Pancreas (tissue), 10 donors: ENCODE results near the gene F7. TPM values are rescaled to one million over a fixed set of nuclear protein-coding genes. Genes with fewer than 3 reads are reported as not detected.
"Not testable (repeated sequence)": the region's sequence is repeated elsewhere in the genome, so short reads cannot be mapped to it uniquely, and the experiment has no call there.

Experiments used
- ATAC-seq, 4 donors: fragments of 200-7000 bp; cut with Tn5 transposase; one replicate each; pipeline versions ENCODE4 v1.8.0 to v1.9.1; 2020; ENCODE audit warnings: mild to moderate bottlenecking in 4 of 4, moderate library complexity in 4 of 4
- DNase-seq, 6 donors: peaks; one replicate each; pipeline ENCODE4 v3.0.0-alpha.2; 2020
- FAIRE-seq: peaks from 2 replicates; lab custom pipeline; 2012; peaks lifted over from hg19 to GRCh38; lab: Jason Lieb, UNC
- H3K27ac ChIP-seq, 4 donors: fragments of 200-600 bp; sonication (generic); 1 replicate in 3 of 4; 2 replicates in 1 of 4; pipeline versions ENCODE4 v1.5.0 to v1.8.0; 2020
- H3K27me3 ChIP-seq, 4 donors: fragments of 200-600 bp; one replicate each; pipeline ENCODE4 v1.8.0; 2021
- H3K36me3 ChIP-seq, 3 donors: fragments of 200-600 bp; sonication (generic) in 1 of 3; one replicate each; pipeline versions ENCODE4 v1.5.0 to v1.8.0; 2020 to 2021
- H3K4me1 ChIP-seq, 3 donors: fragments of 200-600 bp; one replicate each; pipeline ENCODE4 v1.8.0; 2021
- H3K4me3 ChIP-seq, 4 donors: fragments of 200-600 bp; sonication (generic) in 2 of 4; one replicate each; pipeline versions ENCODE4 v1.5.0 to v1.8.0; 2020 to 2021
- H3K9me3 ChIP-seq, 4 donors: fragments of 200-600 bp; one replicate each; pipeline ENCODE4 v1.8.0; 2021
- WGBS, 2 donors: extraction: QIAGEN DNeasy Blood & Tissue Kit; methylation state at CpG; one replicate each; pipeline ENCODE4 v1.1.7; 2013; 5-methylcytosine and 5-hydroxymethylcytosine counted together
- intact Hi-C, 3 donors: fragments of 100-400 bp; cut with DNase I; formaldehyde crosslinking; loops; one replicate each; pipeline versions ENCODE4 v1.11.1 to v1.14.2; 2022
- polyA plus RNA-seq, 2 donors: library from polyadenylated mRNA; stranded (reverse); fragments of 200-250 nt; gene quantifications; one replicate each; pipeline ENCODE4 v1.2.3, GENCODE V29; 2013
- total RNA-seq, 6 donors: library from RNA; stranded (reverse); fragmentation: NEBNext Ultra II Directional in 4 of 6; extraction: Animal tissue kit (Norgen Biotek cat#: 25700) in 4 of 6; gene quantifications; one replicate each; pipeline versions ENCODE4 v1.2.1 to v1.2.4, GENCODE V29; 2021 to 2023
- TF ChIP-seq, protein P1 (sequence below), 4 donors: fragments of 200-600 bp; sonication (generic) in 3 of 4; IDR thresholded peaks; one replicate each; pipeline versions ENCODE4 v1.5.0 to v1.8.0; 2021; ENCODE audit warnings: antibody characterized with exemption in 4 of 4
- donor health status: healthy with polysubstance abuse.
- donor health status: DM: no; HTN: no; CAD: no; lungs with moderate emphysema.
- donor health status: DM: no; HTN: no; CAD: no.
- donor health status: control.
- donor health status: control.
- donor health status: Bipolar disorder and iron deficiency.
- donor health status: DM: yes; HTN: yes; CAD: no.
- donor health status: DM: no; HTN: no; CAD: no.
- donor health status: DM: no; HTN: no; CAD: no.
- donor health status: DM: yes; HTN: yes; CAD: no.

Gene F7
- total and polyA plus RNA-seq, 8 donors: 0.13 to 0.96 (median 0.23) TPM; not detected in 2

DNA sequence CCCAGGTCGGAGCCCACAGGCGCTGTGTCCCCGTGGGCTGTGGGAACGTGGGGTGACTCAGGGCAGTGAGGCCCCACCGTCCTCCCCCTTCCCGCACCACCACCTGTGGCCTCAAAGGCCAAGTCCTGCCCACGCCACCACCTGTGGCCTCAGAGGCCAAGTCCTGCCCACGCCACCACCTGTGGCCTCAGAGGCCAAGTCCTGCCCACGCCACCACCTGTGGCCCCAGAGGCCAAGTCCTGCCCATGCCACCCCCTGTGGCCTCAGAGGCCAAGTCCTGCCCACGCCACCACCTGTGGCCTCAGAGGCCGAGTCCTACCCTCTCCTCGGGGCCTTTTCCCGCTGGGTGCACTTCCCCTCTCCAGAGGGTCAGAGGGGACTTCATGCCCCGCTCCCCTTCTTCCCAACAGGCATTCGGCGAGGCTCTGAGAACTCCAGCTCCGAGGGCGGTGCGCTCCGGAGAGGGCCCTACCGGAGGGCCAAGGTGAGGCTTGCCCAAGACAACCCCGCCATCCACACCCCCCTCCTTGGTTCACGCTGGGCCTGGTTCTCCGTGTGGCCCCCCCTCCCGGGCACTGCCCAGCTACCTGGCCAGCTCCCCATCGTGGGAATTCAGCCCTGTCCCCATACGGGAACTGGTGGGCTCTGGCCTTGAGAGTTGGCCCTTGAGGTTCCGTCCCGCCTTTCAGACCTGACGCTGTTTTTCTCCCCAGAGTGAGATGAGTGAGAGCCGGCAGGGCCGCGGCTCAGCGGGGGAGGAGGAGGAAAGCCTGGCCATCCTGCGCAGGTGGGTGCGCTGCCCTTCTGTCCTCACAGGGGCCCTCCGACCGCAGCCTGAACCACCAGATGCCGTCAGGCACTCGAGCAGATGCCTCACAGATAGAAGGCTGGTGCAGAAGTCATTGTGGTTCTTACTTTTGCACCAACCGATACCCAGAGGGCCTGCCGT, 27.4 kb upstream of the F7 start:
- Histone ChIP-seq H3K27me3 (no peaks in the 10 kb centered on the region), H3K36me3 (peaks cover 0 to 29% (median 8%) of the 10 kb centered on the region in 3 donors), H3K27ac (no peak overlapping the region), H3K9me3 (no peaks in the 10 kb centered on the region), H3K4me1 (no peaks in the 10 kb centered on the region), H3K4me3 (no peak overlapping the region)
- 94 to 95% methylated on average over 42 of the region's 42 CpGs for WGBS, 2 donors
- DNase-seq: peak in 3 of 6 donors; percentile 18 to 53 (median 50)
- TF ChIP-seq, protein P1, sequence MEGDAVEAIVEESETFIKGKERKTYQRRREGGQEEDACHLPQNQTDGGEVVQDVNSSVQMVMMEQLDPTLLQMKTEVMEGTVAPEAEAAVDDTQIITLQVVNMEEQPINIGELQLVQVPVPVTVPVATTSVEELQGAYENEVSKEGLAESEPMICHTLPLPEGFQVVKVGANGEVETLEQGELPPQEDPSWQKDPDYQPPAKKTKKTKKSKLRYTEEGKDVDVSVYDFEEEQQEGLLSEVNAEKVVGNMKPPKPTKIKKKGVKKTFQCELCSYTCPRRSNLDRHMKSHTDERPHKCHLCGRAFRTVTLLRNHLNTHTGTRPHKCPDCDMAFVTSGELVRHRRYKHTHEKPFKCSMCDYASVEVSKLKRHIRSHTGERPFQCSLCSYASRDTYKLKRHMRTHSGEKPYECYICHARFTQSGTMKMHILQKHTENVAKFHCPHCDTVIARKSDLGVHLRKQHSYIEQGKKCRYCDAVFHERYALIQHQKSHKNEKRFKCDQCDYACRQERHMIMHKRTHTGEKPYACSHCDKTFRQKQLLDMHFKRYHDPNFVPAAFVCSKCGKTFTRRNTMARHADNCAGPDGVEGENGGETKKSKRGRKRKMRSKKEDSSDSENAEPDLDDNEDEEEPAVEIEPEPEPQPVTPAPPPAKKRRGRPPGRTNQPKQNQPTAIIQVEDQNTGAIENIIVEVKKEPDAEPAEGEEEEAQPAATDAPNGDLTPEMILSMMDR (IDR thresholded peaks at IDR 0.05): no peak
- ATAC-seq: no peak
- intact Hi-C loops: no loop called here
- no peak for FAIRE-seq

DNA sequence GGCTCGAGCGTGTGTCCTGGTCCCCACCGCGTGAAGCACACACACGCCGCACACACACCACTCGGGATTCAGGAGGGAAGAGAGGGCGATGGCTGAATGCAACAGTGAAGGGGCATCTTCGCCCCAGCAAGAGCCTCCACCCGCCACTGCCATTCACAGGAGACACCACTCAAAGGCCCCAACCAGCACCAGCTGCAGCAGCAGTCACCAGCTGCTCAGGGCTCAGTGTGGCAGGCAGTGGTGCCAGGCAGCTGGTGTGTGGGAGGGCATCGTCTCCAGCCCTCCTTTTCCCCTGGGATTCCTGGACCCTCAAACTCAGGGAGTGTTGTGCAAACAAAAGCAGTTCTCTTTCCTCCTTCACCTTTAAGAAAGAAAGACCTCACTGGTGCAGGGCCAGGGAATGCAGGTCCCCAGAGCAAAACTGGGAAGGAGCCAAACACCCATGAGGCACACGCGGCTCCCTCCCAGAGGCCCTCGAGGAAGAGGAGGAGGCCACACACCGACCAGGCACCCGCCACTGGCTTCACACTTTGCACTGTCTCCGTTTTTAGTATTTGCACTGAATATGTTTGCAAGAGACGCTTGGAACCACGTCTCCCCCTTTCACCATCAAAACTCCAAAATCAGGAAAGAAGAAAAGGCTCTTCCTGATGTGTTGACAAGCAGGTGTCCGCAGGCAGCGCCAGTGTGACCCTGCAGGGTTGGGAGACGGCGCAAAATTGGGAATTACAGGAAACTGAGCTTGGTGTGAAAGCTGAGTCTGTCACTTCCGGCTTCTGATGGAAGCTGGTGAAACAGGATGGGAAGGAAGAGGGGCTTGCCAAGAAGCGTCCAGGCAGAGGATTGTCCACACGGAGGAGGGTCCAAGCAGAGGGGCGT, 26.4 kb upstream of the F7 start:
- no peak overlapping the region for H3K27ac ChIP-seq
- TF ChIP-seq, protein P1 (IDR thresholded peaks at IDR 0.05): no peak
- H3K4me1 ChIP-seq: no peaks in the 10 kb centered on the region
- 81 to 84% methylated on average over 27 of the region's 27 CpGs for WGBS, 2 donors
- H3K27me3 ChIP-seq: no peaks in the 10 kb centered on the region
- DNase-seq (peak in 2 of 6 donors; percentile 9 to 45), ATAC-seq (no peak), FAIRE-seq (no peak)
- intact Hi-C loops: no loop called here
- H3K36me3 ChIP-seq: peaks cover 0 to 29% (median 8%) of the 10 kb centered on the region in 3 donors
- no peaks in the 10 kb centered on the region for H3K9me3 ChIP-seq
- H3K4me3 ChIP-seq: no peak overlapping the region

DNA sequence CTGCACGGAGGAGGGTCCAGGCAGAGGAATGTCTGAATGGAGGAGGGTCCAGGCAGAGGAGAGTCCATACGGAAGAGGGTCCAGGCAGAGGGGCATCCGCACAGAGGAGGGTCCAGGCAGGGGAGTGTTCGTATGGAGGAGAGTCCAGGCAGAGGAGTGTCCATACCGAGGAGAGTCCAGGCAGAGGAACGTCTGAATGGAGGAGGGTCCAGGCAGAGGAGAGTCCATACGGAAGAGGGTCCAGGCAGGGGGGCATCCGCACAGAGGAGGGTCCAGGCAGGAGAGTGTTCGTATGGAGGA, 25.9 kb upstream of the F7 start:
- H3K27ac ChIP-seq, H3K4me3 ChIP-seq, H3K9me3 ChIP-seq, H3K27me3 ChIP-seq, H3K4me1 ChIP-seq, ATAC-seq, intact Hi-C loops, FAIRE-seq: not testable (repeated sequence)
- WGBS, 2 donors: 66 to 68% methylated on average over 6 of the region's 9 CpGs
- H3K36me3 ChIP-seq: peaks cover 0 to 23% (median 8%) of the 10 kb centered on the region in 3 donors
- peak in 1 of 6 donors; percentile 14 for DNase-seq

DNA sequence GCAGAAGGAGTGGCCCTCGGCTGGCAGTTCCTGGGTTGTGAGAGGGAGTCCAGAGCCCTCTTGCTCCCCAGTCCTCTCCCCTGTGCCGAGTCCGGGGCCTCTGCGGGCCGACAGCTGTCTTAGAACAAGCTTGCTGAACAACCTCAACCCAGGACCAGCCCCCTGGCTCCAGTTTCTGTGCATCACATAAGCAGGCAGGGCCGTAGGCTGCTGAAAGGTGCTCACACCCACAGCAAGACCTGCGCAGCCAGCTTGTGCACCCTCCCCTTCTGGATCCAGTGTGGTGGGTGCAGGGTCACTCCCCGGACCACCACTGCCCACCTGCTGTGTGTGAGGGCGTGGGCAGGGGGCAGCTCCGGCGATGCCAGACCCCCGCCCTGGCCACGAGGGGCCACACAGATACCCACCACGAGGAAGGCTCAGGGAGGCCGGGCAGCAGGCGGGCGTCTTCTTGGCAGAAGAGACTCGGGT, 25.2 kb upstream of the F7 start:
- peak in 2 of 6 donors; percentile 14 to 71 for DNase-seq
- Histone ChIP-seq H3K4me3 (no peak overlapping the region), H3K27ac (no peak overlapping the region), H3K4me1 (no peaks in the 10 kb centered on the region), H3K36me3 (peaks cover 0 to 20% (median 8%) of the 10 kb centered on the region in 3 donors), H3K9me3 (no peaks in the 10 kb centered on the region), H3K27me3 (no peaks in the 10 kb centered on the region)
- TF ChIP-seq, protein P1 (IDR thresholded peaks at IDR 0.05): no peak
- no peak for ATAC-seq
- WGBS, 2 donors: 92 to 96% methylated on average over 18 of the region's 18 CpGs
- intact Hi-C loops: no loop called here
- FAIRE-seq: no peak

DNA sequence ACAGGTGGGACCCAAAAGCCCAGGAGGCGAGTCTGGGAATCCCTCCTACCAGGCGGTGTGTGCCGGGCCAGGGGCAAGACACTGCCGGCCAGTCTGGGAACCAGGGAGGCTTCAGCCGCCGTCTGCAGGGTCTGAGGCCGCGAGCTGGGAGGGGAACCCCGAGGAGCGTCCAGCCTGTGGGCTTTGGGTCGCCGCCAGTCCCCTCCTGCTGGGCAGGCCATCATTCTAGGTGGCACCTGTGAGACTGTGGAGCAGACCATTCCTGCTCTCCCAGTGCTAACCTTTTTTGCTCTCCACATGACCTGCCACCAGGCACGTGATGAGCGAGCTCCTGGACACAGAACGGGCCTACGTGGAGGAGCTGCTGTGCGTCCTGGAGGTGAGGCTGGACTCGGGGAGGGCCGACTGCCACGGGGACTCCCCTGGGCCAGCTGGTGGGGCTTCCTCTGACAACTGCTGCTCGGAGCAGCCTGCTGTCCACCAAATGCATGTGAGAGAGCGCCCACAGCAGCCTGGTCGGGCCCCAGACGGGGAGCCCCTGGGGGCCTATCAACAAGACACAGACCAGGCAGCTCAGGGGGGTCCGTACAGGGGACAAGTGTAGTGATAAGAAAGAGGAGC, 24.6 kb upstream of the F7 start:
- ATAC-seq: no peak
- Histone ChIP-seq H3K4me1 (no peaks in the 10 kb centered on the region), H3K27me3 (no peaks in the 10 kb centered on the region), H3K36me3 (peaks cover 0 to 18% (median 8%) of the 10 kb centered on the region in 3 donors), H3K27ac (no peak overlapping the region), H3K9me3 (no peaks in the 10 kb centered on the region), H3K4me3 (no peak overlapping the region)
- intact Hi-C loops: no loop called here
- TF ChIP-seq, protein P1 (IDR thresholded peaks at IDR 0.05): no peak
- DNase-seq: peak in 2 of 6 donors; percentile 33 to 51
- FAIRE-seq: no peak
- WGBS, 2 donors: 85 to 92% methylated on average over 21 to 25 of the region's 25 CpGs
